Neuronal stem cell (in vitro differentiated cells): ENCODE measurements around the gene MBP.
A peak's percentile ranks its signal among the peaks of the same experiment; 100 is the strongest.

Source experiments
- DNase-seq: peaks from one replicate; pipeline ENCODE4 v3.0.0-alpha.2; 2013; ENCODE audit warnings: low spot score
- H2AFZ ChIP-seq: one replicate; pipeline ENCODE4 v1.6.1; 2013; ENCODE audit warnings: mild to moderate bottlenecking, low read length, inconsistent platforms
- H2AK5ac ChIP-seq: 2 replicates; pipeline ENCODE4 v1.6.1; 2013; ENCODE audit warnings: low read depth, mild to moderate bottlenecking, inconsistent platforms, low read length, moderate library complexity, mixed read lengths
- H2BK120ac ChIP-seq: 2 replicates; pipeline ENCODE4 v1.6.1; 2013; ENCODE audit warnings: low read depth, mild to moderate bottlenecking, inconsistent platforms, low read length, moderate library complexity, mixed read lengths
- H2BK12ac ChIP-seq: one replicate; pipeline ENCODE4 v1.6.1; 2013; ENCODE audit warnings: low read length, inconsistent platforms
- H2BK15ac ChIP-seq: 2 replicates; pipeline ENCODE4 v1.6.1; 2013; ENCODE audit warnings: mild to moderate bottlenecking, low read length, inconsistent platforms, mixed read lengths
- H2BK5ac ChIP-seq: one replicate; pipeline ENCODE4 v1.6.1; 2013; ENCODE audit warnings: inconsistent platforms, mild to moderate bottlenecking, low read length, moderate library complexity
- H3K14ac ChIP-seq: one replicate; pipeline ENCODE4 v1.6.1; 2013; ENCODE audit warnings: low read length, inconsistent platforms
- H3K18ac ChIP-seq: 2 replicates; pipeline ENCODE4 v1.6.1; 2013; ENCODE audit warnings: low read length, inconsistent platforms
- H3K23ac ChIP-seq: 2 replicates; pipeline ENCODE4 v1.6.1; 2013; ENCODE audit warnings: low read depth, mild to moderate bottlenecking, mixed read lengths, low read length, inconsistent platforms; ENCODE audit not compliant: poor library complexity
- H3K27ac ChIP-seq: replicated peaks from 3 replicates; pipeline ENCODE4 v1.5.1; 2013; ENCODE audit warnings: low read length, inconsistent platforms
- H3K27me3 ChIP-seq, 3 experiments: 2 replicates each; pipeline ENCODE4 v1.6.1; 2013; ENCODE audit warnings: low read length in 3 of 3, mild to moderate bottlenecking in 2 of 3, inconsistent platforms in 1 of 3, low read depth in 1 of 3, mixed read lengths in 1 of 3, moderate library complexity in 1 of 3; ENCODE audit not compliant: control insufficient read depth in 3 of 3, insufficient read depth in 3 of 3
- H3K36me3 ChIP-seq, 2 donors: replicated peaks in 1 of 2; 2 replicates each; pipeline ENCODE4 v1.6.1; 2013; ENCODE audit warnings: low read length in 2 of 2; ENCODE audit not compliant: control insufficient read depth in 2 of 2, insufficient read depth in 2 of 2
- H3K4ac ChIP-seq: 2 replicates; pipeline ENCODE4 v1.6.1; 2013; ENCODE audit warnings: inconsistent platforms, mild to moderate bottlenecking, low read length, moderate library complexity
- H3K4me1 ChIP-seq, 2 donors: 1 replicate in 1 of 2; 2 replicates in 1 of 2; pipeline ENCODE4 v1.6.1; 2013; ENCODE audit warnings: low read length in 2 of 2, low read depth in 1 of 2; ENCODE audit not compliant: control insufficient read depth in 2 of 2, insufficient read depth in 1 of 2
- H3K4me2 ChIP-seq: one replicate; pipeline ENCODE4 v1.6.1; 2013; ENCODE audit warnings: mild to moderate bottlenecking, low read length, inconsistent platforms; ENCODE audit not compliant: insufficient read depth, poor library complexity, severe bottlenecking
- H3K4me3 ChIP-seq, 2 donors: 2 replicates each; pipeline ENCODE4 v1.5.1; 2013; ENCODE audit warnings: low read length in 2 of 2, mild to moderate bottlenecking in 2 of 2, inconsistent platforms in 1 of 2, moderate library complexity in 1 of 2
- H3K79me1 ChIP-seq: one replicate; pipeline ENCODE4 v1.6.1; 2013; ENCODE audit warnings: low read depth, mild to moderate bottlenecking, inconsistent platforms, low read length, moderate library complexity
- H3K9ac ChIP-seq: one replicate; pipeline ENCODE4 v1.6.1; 2013; ENCODE audit warnings: mild to moderate bottlenecking, low read depth, low read length, inconsistent platforms; ENCODE audit not compliant: poor library complexity
- H3K9me3 ChIP-seq, 2 donors: replicated peaks in 1 of 2; 2 replicates each; pipeline versions ENCODE3 to v1.6.1; 2013; ENCODE audit warnings: low read length in 2 of 2, mild to moderate bottlenecking in 2 of 2, inconsistent platforms in 1 of 2, low read depth in 1 of 2, mixed read lengths in 1 of 2, moderate library complexity in 1 of 2; ENCODE audit not compliant: control insufficient read depth in 2 of 2, insufficient read depth in 1 of 2
- H4K8ac ChIP-seq: one replicate; pipeline ENCODE4 v1.6.1; 2013; ENCODE audit warnings: low read depth, mild to moderate bottlenecking, inconsistent platforms, low read length, moderate library complexity
- H4K91ac ChIP-seq: one replicate; pipeline ENCODE4 v1.6.1; 2013; ENCODE audit warnings: low read length, low read depth, mild to moderate bottlenecking, inconsistent platforms; ENCODE audit not compliant: poor library complexity
- WGBS, 2 donors: extraction: QIAGEN DNeasy Blood & Tissue Kit; methylation state at CpG; one replicate each; pipeline ENCODE4 v1.1.7; 2013; ENCODE audit warnings: missing lambda C conversion rate in 2 of 2, mixed read lengths in 1 of 2; ENCODE audit not compliant: insufficient read length in 2 of 2, insufficient replicate concordance in 1 of 2; ENCODE audit errors: extremely low coverage in 2 of 2; 5-methylcytosine and 5-hydroxymethylcytosine counted together

Gene MBP

GRCh38 chr18:77069931-77070330 is 62.7 kb downstream of the MBP start:
- Histone ChIP-seq H2AK5ac (no peak overlapping the region), H2BK5ac (no peak overlapping the region), H4K8ac (no peak overlapping the region), H3K14ac (no peak overlapping the region), H3K27me3 (peaks cover 0 to 3% (median 0%) of the 10 kb centered on the region in 3 experiments), H4K91ac (no peak overlapping the region), H3K9me3 (peaks cover 0 to 2% of the 10 kb centered on the region in 2 donors), H3K18ac (no peak overlapping the region), H2BK12ac (no peak overlapping the region), H3K9ac (no peak overlapping the region), H3K79me1 (no peaks in the 10 kb centered on the region), H2AFZ (no peak overlapping the region), H3K4ac (no peak overlapping the region), H2BK120ac (no peak overlapping the region), H3K36me3 (no peaks in the 10 kb centered on the region), H3K4me1 (peaks cover 2 to 19% of the 10 kb centered on the region in 2 donors), H2BK15ac (no peak overlapping the region), H3K4me2 (no peak overlapping the region), H3K27ac (no peak overlapping the region), H3K4me3 (no peak overlapping the region), H3K23ac (no peak overlapping the region)
- no peak for DNase-seq
- WGBS, 2 donors = no CpG with 5 or more reads among the region's 13 CpGs

- Histone ChIP-seq H3K27me3 (peaks cover 0 to 3% (median 0%) of the 10 kb centered on the region in 3 experiments), H3K4me3 (peak overlapping the region in 1 of 2 donors; percentile 7), H3K23ac (peak overlapping the region; percentile 26), H3K9ac (no peak overlapping the region), H4K91ac (no peak overlapping the region), H3K14ac (no peak overlapping the region), H3K18ac (peak overlapping the region; percentile 21), H2BK12ac (no peak overlapping the region), H3K36me3 (no peaks in the 10 kb centered on the region), H3K79me1 (no peaks in the 10 kb centered on the region), H2BK120ac (no peak overlapping the region), H3K4ac (no peak overlapping the region), H2BK5ac (no peak overlapping the region), H3K27ac (no peak overlapping the region), H4K8ac (no peak overlapping the region), H2BK15ac (peak overlapping the region; percentile 14), H3K4me2 (no peak overlapping the region), H2AFZ (no peak overlapping the region), H2AK5ac (peak overlapping the region; percentile 56), H3K9me3 (peaks cover 0 to 2% of the 10 kb centered on the region in 2 donors), H3K4me1 (peaks cover 2 to 19% of the 10 kb centered on the region in 2 donors)
- WGBS, 2 donors = no CpG with 5 or more reads among the region's 14 CpGs
- DNase-seq = no peak
These were observed 63.1 kb downstream of the MBP start for GRCh38 chr18:77069482-77069881.

GRCh38 chr18:77068321-77069312 is 64.0 kb downstream of the MBP start:
- H3K18ac ChIP-seq = peak overlapping the region; percentile 16
- peak overlapping the region; percentile 64 for H3K27ac ChIP-seq
- no CpG with 5 or more reads among the region's 15 CpGs for WGBS, 2 donors
- H3K27me3 ChIP-seq = peaks cover 0 to 3% (median 0%) of the 10 kb centered on the region in 3 experiments
- no peak overlapping the region for H3K4me3 ChIP-seq
- H3K14ac ChIP-seq = no peak overlapping the region
- no peaks in the 10 kb centered on the region for H3K36me3 ChIP-seq
- H2AFZ ChIP-seq = peak overlapping the region; percentile 66
- peaks cover 2 to 19% of the 10 kb centered on the region in 2 donors for H3K4me1 ChIP-seq
- no peak overlapping the region for H3K23ac ChIP-seq
- H2BK15ac ChIP-seq = no peak overlapping the region
- H3K4ac ChIP-seq = no peak overlapping the region
- no peaks in the 10 kb centered on the region for H3K79me1 ChIP-seq
- DNase-seq = no peak
- H2AK5ac ChIP-seq = no peak overlapping the region
- peaks cover 0 to 2% of the 10 kb centered on the region in 2 donors for H3K9me3 ChIP-seq
- H2BK12ac ChIP-seq = no peak overlapping the region
- H3K4me2 ChIP-seq = no peak overlapping the region
- H2BK120ac ChIP-seq = no peak overlapping the region
- H4K8ac ChIP-seq = no peak overlapping the region
- H2BK5ac ChIP-seq = no peak overlapping the region
- no peak overlapping the region for H3K9ac ChIP-seq
- no peak overlapping the region for H4K91ac ChIP-seq
